ENCODE measurements around the gene SNUPN. TPM values are rescaled to one million over a fixed set of nuclear protein-coding genes. Genes with fewer than 3 reads are reported as not detected.

The SNUPN gene
- total RNA-seq, 1 donor from 2014 or later: 19.5 TPM

- H3K27me3 ChIP-seq (ENCODE audit: low read depth): no peaks in the 10 kb centered on the region
- peak within 1 kb of the TSS; percentile 93 for H3K27ac ChIP-seq (replicated peaks)
- H3K9me3 ChIP-seq (replicated peaks): no peaks in the 10 kb centered on the region
- no peaks in the 10 kb centered on the region for H3K36me3 ChIP-seq
- H3K4me1 ChIP-seq: peaks cover 48% of the 10 kb centered on the region
- intact Hi-C loops (cut with micrococcal nuclease): no loop called here
- peak within 1 kb of the TSS; percentile 95 for H3K4me3 ChIP-seq
- peak; percentile 84 for DNase-seq
- peak; percentile 63 for TF ChIP-seq CTCF (IDR thresholded peaks at IDR 0.05; ENCODE audit: borderline replicate concordance)
Observed at GRCh38 chr15:75578948-75579920, 46.3 kb downstream of the SNUPN start, which contains the start of gene PTPN9. Gene PTPN9, minus strand, starts transcription at chr15:75579315. Its CDS starts 539 bp downstream, at chr15:75578776.

GRCh38 chr15:75578173-75578947 is 47.2 kb downstream of the SNUPN start:
- Histone ChIP-seq H3K4me3 (peak overlapping the region; percentile 95), H3K9me3 (replicated peaks) (no peaks in the 10 kb centered on the region), H3K4me1 (peaks cover 56% of the 10 kb centered on the region), H3K27me3 (ENCODE audit: low read depth) (no peaks in the 10 kb centered on the region), H3K27ac (replicated peaks) (peak overlapping the region; percentile 93), H3K36me3 (no peaks in the 10 kb centered on the region)
- no peak for TF ChIP-seq CTCF (IDR thresholded peaks at IDR 0.05; ENCODE audit: borderline replicate concordance)
- intact Hi-C loops (cut with micrococcal nuclease): no loop called here
- peak; percentile 27 for DNase-seq

GRCh38 chr15:75577401-75578172 is 47.9 kb downstream of the SNUPN start:
- no peak for TF ChIP-seq CTCF (IDR thresholded peaks at IDR 0.05; ENCODE audit: borderline replicate concordance)

GRCh38 chr15:75573648-75574384 is 51.7 kb downstream of the SNUPN start:
- DNase-seq: no peak
- H3K36me3 ChIP-seq: no peaks in the 10 kb centered on the region
- TF ChIP-seq CTCF (IDR thresholded peaks at IDR 0.05; ENCODE audit: borderline replicate concordance): no peak
- peaks cover 74% of the 10 kb centered on the region for H3K4me1 ChIP-seq
- no peak overlapping the region for H3K27ac ChIP-seq (replicated peaks)
- H3K9me3 ChIP-seq (replicated peaks): no peaks in the 10 kb centered on the region
- intact Hi-C loops (cut with micrococcal nuclease): no loop called here
- no peaks in the 10 kb centered on the region for H3K27me3 ChIP-seq (ENCODE audit: low read depth)
- no peak overlapping the region for H3K4me3 ChIP-seq

More at GRCh38 chr15:75577401-75578172, 47.9 kb downstream of the SNUPN start:
- no peaks in the 10 kb centered on the region for H3K36me3 ChIP-seq
- no peak for DNase-seq
- peak overlapping the region; percentile 93 for H3K27ac ChIP-seq (replicated peaks)
- peaks cover 64% of the 10 kb centered on the region for H3K4me1 ChIP-seq
- no peaks in the 10 kb centered on the region for H3K27me3 ChIP-seq (ENCODE audit: low read depth)
- peak overlapping the region; percentile 95 for H3K4me3 ChIP-seq
- H3K9me3 ChIP-seq (replicated peaks): no peaks in the 10 kb centered on the region
- intact Hi-C loops (cut with micrococcal nuclease): no loop called here

Data from left ventricle myocardium inferior (tissue), 1 donor.